GM21786 (cell line): Measurements from ENCODE around the gene PAGE2B.
"Not testable (repeated sequence)": the region's sequence is repeated elsewhere in the genome, so short reads cannot be mapped to it uniquely, and the experiment has no call there.

Experiments used
- ATAC-seq: cut with Tn5 transposase; IDR thresholded peaks from one replicate; pipeline ENCODE4 v1.9.1; 2021; ENCODE audit not compliant: unreplicated experiment

PAGE2B gene

GRCh38 chrX:55107911-55108310 lies 33.1 kb downstream of the PAGE2B start:
- ATAC-seq = no peak

GRCh38 chrX:55109306-55109705 lies 34.5 kb downstream of the PAGE2B start:
- ATAC-seq = no peak

- no peak for ATAC-seq
These were observed 36.9 kb downstream of the PAGE2B start for GRCh38 chrX:55111578-55112254.

- ATAC-seq = not testable (repeated sequence)
These were observed 41.8 kb downstream of the PAGE2B start for GRCh38 chrX:55116589-55116988.

GRCh38 chrX:55118574-55118973 lies 43.7 kb downstream of the PAGE2B start:
- ATAC-seq = no peak

GRCh38 chrX:55119271-55119670 lies 44.4 kb downstream of the PAGE2B start:
- ATAC-seq = no peak

- no peak for ATAC-seq
These were observed 44.9 kb downstream of the PAGE2B start for GRCh38 chrX:55119712-55120111.

- no peak for ATAC-seq
These were observed 46.0 kb downstream of the PAGE2B start for GRCh38 chrX:55120761-55121358.

GRCh38 chrX:55123900-55124299 lies 49.1 kb downstream of the PAGE2B start:
- no peak for ATAC-seq

GRCh38 chrX:55127692-55128091 lies 52.9 kb downstream of the PAGE2B start:
- no peak for ATAC-seq
